Ascending aorta (tissue), 2 donors: ENCODE data around the gene FSCN2. TPM values are rescaled to one million over a fixed set of nuclear protein-coding genes. Genes with fewer than 3 reads are reported as not detected.

ENCODE experiments used
- DNase-seq, 2 donors: peaks; one replicate each; pipeline ENCODE4 v3.0.0-alpha.2; 2019; ENCODE audit warnings: low spot score in 2 of 2
- H3K27ac ChIP-seq, 2 donors: fragments of 200-600 bp; sonication (generic); one replicate each; pipeline ENCODE4 v1.5.1; 2016 to 2017; ENCODE audit warnings: mild to moderate bottlenecking in 1 of 2
- H3K27me3 ChIP-seq: fragments of 200-600 bp; sonication (generic); one replicate; pipeline ENCODE4 v1.5.1; 2017
- H3K36me3 ChIP-seq, 2 donors: fragments of 200-600 bp; sonication (generic); one replicate each; pipeline ENCODE4 v1.5.1; 2016
- H3K4me1 ChIP-seq, 2 donors: fragments of 200-600 bp; sonication (generic); one replicate each; pipeline ENCODE4 v1.5.1; 2016 to 2017; ENCODE audit warnings: mild to moderate bottlenecking in 1 of 2
- H3K4me3 ChIP-seq, 2 donors: fragments of 200-600 bp; sonication (generic); one replicate each; pipeline ENCODE4 v1.5.1; 2016 to 2017; ENCODE audit warnings: mild to moderate bottlenecking in 1 of 2
- H3K9me3 ChIP-seq, 2 donors: fragments of 200-600 bp; sonication (generic); one replicate each; pipeline ENCODE4 v1.5.1; 2016
- intact Hi-C: fragments of 100-400 bp; cut with DNase I; formaldehyde crosslinking; loops from one replicate; pipeline ENCODE4 v1.15.1; 2023
- total RNA-seq: library from RNA; depleted of rRNA; stranded (reverse); fragments of >200 nt; gene quantifications from one replicate; pipeline ENCODE4 v1.1.0, GENCODE V29; 2016
- TF ChIP-seq, protein P1 (sequence below), 3 experiments: fragments of 200-600 bp in 2 of 3; fragments of 450-650 bp in 1 of 3; sonication (generic) in 2 of 3; IDR thresholded peaks; one replicate each; pipeline ENCODE4 v1.5.1; 2016 to 2019; ENCODE audit warnings: antibody characterized with exemption in 3 of 3, mild to moderate bottlenecking in 1 of 3, moderate library complexity in 1 of 3

The FSCN2 gene
- total RNA-seq, 1 donor from 2014 or later = not detected

GRCh38 chr17:81493198-81494038, 34.8 kb upstream of the FSCN2 start:
- no peak for DNase-seq
- peaks cover 2 to 3% of the 10 kb centered on the region in 2 donors for H3K4me1 ChIP-seq
- H3K9me3 ChIP-seq = no peaks in the 10 kb centered on the region
- no peaks in the 10 kb centered on the region for H3K36me3 ChIP-seq
- no peak overlapping the region for H3K4me3 ChIP-seq
- intact Hi-C loops = no loop called here
- H3K27me3 ChIP-seq = no peaks in the 10 kb centered on the region
- H3K27ac ChIP-seq = no peak overlapping the region
- TF ChIP-seq, protein P1, sequence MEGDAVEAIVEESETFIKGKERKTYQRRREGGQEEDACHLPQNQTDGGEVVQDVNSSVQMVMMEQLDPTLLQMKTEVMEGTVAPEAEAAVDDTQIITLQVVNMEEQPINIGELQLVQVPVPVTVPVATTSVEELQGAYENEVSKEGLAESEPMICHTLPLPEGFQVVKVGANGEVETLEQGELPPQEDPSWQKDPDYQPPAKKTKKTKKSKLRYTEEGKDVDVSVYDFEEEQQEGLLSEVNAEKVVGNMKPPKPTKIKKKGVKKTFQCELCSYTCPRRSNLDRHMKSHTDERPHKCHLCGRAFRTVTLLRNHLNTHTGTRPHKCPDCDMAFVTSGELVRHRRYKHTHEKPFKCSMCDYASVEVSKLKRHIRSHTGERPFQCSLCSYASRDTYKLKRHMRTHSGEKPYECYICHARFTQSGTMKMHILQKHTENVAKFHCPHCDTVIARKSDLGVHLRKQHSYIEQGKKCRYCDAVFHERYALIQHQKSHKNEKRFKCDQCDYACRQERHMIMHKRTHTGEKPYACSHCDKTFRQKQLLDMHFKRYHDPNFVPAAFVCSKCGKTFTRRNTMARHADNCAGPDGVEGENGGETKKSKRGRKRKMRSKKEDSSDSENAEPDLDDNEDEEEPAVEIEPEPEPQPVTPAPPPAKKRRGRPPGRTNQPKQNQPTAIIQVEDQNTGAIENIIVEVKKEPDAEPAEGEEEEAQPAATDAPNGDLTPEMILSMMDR (IDR thresholded peaks at IDR 0.05) = no peak

GRCh38 chr17:81494626-81495377, 33.4 kb upstream of the FSCN2 start:
- Histone ChIP-seq H3K27ac (no peak overlapping the region), H3K4me1 (no peaks in the 10 kb centered on the region), H3K4me3 (no peak overlapping the region), H3K27me3 (no peaks in the 10 kb centered on the region), H3K9me3 (no peaks in the 10 kb centered on the region), H3K36me3 (no peaks in the 10 kb centered on the region)
- intact Hi-C loops = no loop called here
- DNase-seq = no peak
- TF ChIP-seq, protein P1 (IDR thresholded peaks at IDR 0.05) = no peak

GRCh38 chr17:81498953-81499600, 29.1 kb upstream of the FSCN2 start:
- intact Hi-C loops = no loop called here
- H3K27me3 ChIP-seq = no peaks in the 10 kb centered on the region
- no peak overlapping the region for H3K4me3 ChIP-seq
- no peaks in the 10 kb centered on the region for H3K9me3 ChIP-seq
- TF ChIP-seq, protein P1 (IDR thresholded peaks at IDR 0.05) = no peak
- H3K4me1 ChIP-seq = peaks cover 0 to 3% of the 10 kb centered on the region in 2 donors
- no peaks in the 10 kb centered on the region for H3K36me3 ChIP-seq
- DNase-seq = no peak
- H3K27ac ChIP-seq = no peak overlapping the region

GRCh38 chr17:81499601-81499970, 28.6 kb upstream of the FSCN2 start:
- no peak for DNase-seq
- no peaks in the 10 kb centered on the region for H3K27me3 ChIP-seq
- no peaks in the 10 kb centered on the region for H3K9me3 ChIP-seq
- no peaks in the 10 kb centered on the region for H3K36me3 ChIP-seq
- H3K4me3 ChIP-seq = no peak overlapping the region
- intact Hi-C loops = no loop called here
- peaks cover 0 to 3% of the 10 kb centered on the region in 2 donors for H3K4me1 ChIP-seq
- peak overlapping the region in 1 of 2 donors; percentile 22 for H3K27ac ChIP-seq
- TF ChIP-seq, protein P1 (IDR thresholded peaks at IDR 0.05) = no peak

DNA sequence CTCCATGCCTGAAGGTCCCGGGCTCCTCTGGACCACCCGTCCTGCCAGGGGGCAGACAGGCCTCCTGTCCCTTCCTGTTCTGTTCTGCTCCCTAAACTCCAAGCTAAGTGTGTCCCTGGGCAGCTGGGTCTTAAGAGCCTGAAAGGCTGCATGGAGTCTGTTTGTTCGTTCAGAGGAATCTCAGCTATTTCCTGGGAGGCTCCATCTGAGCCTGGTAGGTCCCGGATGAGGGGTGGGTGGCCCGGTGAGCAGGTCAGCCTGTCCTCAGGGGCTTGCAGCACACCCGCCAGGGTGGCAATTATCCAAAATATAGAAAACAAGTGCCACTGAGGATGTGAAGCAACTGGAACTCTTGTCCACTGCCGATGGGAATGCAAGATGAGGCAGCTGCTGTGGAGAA, 28.1 kb upstream of the FSCN2 start:
- peaks cover 0 to 3% of the 10 kb centered on the region in 2 donors for H3K4me1 ChIP-seq
- H3K27ac ChIP-seq = peak overlapping the region in 1 of 2 donors; percentile 22
- intact Hi-C loops = no loop called here
- H3K36me3 ChIP-seq = no peaks in the 10 kb centered on the region
- no peaks in the 10 kb centered on the region for H3K27me3 ChIP-seq
- H3K9me3 ChIP-seq = no peaks in the 10 kb centered on the region
- no peak overlapping the region for H3K4me3 ChIP-seq
- TF ChIP-seq, protein P1 (IDR thresholded peaks at IDR 0.05) = no peak
- DNase-seq = no peak
